ENCODE measurements around the gene CDC42EP3.

The CDC42EP3 gene

GRCh38 chr2:37671009-37671815, at the start of gene CDC42EP3:
Gene CDC42EP3, minus strand, starts transcription at chr2:37671642. Its CDS starts 25,055 bp downstream, at chr2:37646587.
- Mint-ChIP-seq H3K27ac (ENCODE audit: low read depth) (peak within 1 kb of the TSS; percentile 96), H3K9me3 (no peaks in the 10 kb centered on the region), H3K4me3 (peak within 1 kb of the TSS; percentile 88), H3K36me3 (ENCODE audit: insufficient read depth) (peaks cover 10% of the 10 kb centered on the region), H3K27me3 (no peaks in the 10 kb centered on the region), H3K4me1 (peaks cover 61% of the 10 kb centered on the region)
- DNase-seq (ENCODE audit: low spot score in 2 of 2) (peak; percentile 28 to 38), ATAC-seq (replicated peaks; ENCODE audit: extremely low read depth, poor library complexity, severe bottlenecking) (peak; percentile 76)

DNA sequence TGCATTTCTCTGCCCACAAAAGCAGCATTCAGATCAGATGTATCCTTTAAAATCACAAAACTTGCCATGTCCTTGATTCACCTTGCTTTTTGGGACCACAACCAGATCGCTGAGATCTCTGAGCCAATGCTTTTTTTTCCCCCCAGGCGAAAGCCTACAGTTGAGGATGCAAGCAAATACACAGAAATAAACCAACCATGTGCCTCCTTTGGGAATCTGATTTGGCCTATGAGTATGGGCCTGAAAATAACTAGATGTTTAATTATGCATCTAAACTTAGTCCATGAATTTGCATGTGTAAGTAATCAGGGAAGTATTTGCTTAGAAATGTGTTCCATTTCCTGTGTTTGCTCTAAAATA, 49.7 kb upstream of the CDC42EP3 start:
- DNase-seq (ENCODE audit: low spot score in 2 of 2) = no peak
- H3K9me3 Mint-ChIP-seq = no peaks in the 10 kb centered on the region

DNA sequence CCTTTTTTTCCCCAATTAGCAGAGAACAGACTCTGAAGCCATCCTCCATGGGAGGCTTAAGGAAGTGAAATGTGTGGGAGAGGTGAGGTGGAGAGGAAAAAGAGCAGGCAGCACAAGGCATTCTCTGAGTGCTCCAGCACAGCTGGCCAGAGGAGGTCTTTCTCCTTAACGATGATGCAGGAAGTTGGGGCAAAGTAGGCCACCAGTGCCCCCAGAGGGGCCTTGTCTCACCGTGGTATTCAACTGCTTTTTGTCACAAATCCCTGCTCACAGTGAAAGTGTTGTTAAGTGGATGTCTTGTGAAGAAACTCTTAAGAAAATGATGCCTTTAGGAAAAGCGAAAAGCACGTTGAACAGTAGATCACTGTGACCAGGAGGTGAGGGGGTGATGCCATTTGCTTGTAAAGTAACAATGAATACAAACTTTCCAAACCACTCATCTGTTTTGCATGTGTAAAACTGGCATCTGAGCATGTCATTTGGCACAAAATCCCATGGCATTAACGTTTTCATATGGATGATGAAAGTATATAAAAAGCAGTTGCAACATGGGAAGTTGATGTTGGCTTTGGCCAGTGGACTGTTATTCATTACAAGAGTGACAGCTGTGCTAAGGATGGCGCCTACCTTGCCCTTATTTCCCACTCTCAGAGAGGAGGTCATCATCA, 49.2 kb upstream of the CDC42EP3 start:
- ATAC-seq (replicated peaks; ENCODE audit: extremely low read depth, poor library complexity, severe bottlenecking) (no peak), DNase-seq (ENCODE audit: low spot score in 2 of 2) (no peak)
- Mint-ChIP-seq H3K4me3 (no peak overlapping the region), H3K4me1 (peaks cover 5% of the 10 kb centered on the region), H3K9me3 (no peaks in the 10 kb centered on the region), H3K36me3 (ENCODE audit: insufficient read depth) (no peaks in the 10 kb centered on the region), H3K27me3 (no peaks in the 10 kb centered on the region), H3K27ac (ENCODE audit: low read depth) (no peak overlapping the region)

More for the DNA sequence above, 49.7 kb upstream of the CDC42EP3 start:
- no peak for ATAC-seq (replicated peaks; ENCODE audit: extremely low read depth, poor library complexity, severe bottlenecking)
- Mint-ChIP-seq H3K4me1 (peaks cover 5% of the 10 kb centered on the region), H3K27ac (ENCODE audit: low read depth) (no peak overlapping the region), H3K4me3 (no peak overlapping the region), H3K27me3 (no peaks in the 10 kb centered on the region), H3K36me3 (ENCODE audit: insufficient read depth) (no peaks in the 10 kb centered on the region)

- DNase-seq (ENCODE audit: low spot score in 2 of 2) (no peak), ATAC-seq (replicated peaks; ENCODE audit: extremely low read depth, poor library complexity, severe bottlenecking) (no peak)
- H3K9me3 Mint-ChIP-seq = no peaks in the 10 kb centered on the region
- H3K27ac Mint-ChIP-seq (ENCODE audit: low read depth) = no peak overlapping the region
- no peaks in the 10 kb centered on the region for H3K27me3 Mint-ChIP-seq
- H3K36me3 Mint-ChIP-seq (ENCODE audit: insufficient read depth) = no peaks in the 10 kb centered on the region
- H3K4me1 Mint-ChIP-seq = peaks cover 5% of the 10 kb centered on the region
- no peak overlapping the region for H3K4me3 Mint-ChIP-seq
These were observed 47.2 kb upstream of the CDC42EP3 start for GRCh38 chr2:37718515-37719161.

DNA sequence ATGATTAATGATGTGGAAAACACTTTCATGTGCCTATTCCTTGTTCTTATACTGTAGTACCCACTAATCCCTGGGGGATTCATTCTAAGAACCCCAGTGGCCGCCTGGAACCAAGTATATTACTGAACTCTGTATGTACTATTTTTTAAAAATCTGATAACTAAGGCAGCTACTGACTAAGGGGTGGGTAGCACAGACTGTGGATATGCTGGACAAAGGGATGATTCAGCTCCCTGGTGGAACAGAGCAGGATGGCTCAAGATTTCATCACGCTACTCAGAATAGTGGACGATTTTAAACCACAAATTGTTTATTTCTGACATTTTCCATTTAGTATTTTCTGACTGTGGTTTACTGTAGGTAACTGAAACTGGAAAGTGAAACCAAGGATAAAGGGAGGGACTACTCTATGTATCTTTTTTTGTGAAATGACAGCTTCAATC, 41.8 kb upstream of the CDC42EP3 start:
- ATAC-seq (replicated peaks; ENCODE audit: extremely low read depth, poor library complexity, severe bottlenecking) = no peak
- no peaks in the 10 kb centered on the region for H3K9me3 Mint-ChIP-seq
- no peaks in the 10 kb centered on the region for H3K36me3 Mint-ChIP-seq (ENCODE audit: insufficient read depth)
- no peaks in the 10 kb centered on the region for H3K27me3 Mint-ChIP-seq
- no peak for DNase-seq (ENCODE audit: low spot score in 2 of 2)
- H3K4me1 Mint-ChIP-seq = peaks cover 27% of the 10 kb centered on the region
- no peak overlapping the region for H3K4me3 Mint-ChIP-seq
- H3K27ac Mint-ChIP-seq (ENCODE audit: low read depth) = peak overlapping the region; percentile 16

DNA sequence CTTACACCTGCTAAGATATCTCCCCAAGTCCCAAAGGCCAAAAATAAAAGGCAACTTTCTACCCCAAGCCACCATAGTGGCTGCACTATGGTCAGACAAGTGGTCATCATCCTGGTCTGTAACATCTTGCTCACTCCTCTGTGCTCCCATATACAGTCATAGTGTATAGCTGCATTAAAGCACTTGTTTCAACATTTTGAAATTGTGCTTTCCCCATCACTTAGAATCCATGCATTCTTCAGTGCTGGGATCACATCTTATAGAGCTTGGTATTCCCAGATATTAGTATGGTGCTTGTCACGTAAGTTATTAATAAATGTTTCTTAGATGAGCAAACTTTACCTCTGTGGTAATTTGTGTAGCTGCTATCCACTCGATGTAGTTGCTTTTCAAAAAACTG, 40.4 kb upstream of the CDC42EP3 start:
- Mint-ChIP-seq H3K9me3 (no peaks in the 10 kb centered on the region), H3K36me3 (ENCODE audit: insufficient read depth) (peaks cover 1% of the 10 kb centered on the region), H3K4me3 (peak overlapping the region; percentile 40), H3K27me3 (no peaks in the 10 kb centered on the region), H3K4me1 (peaks cover 29% of the 10 kb centered on the region), H3K27ac (ENCODE audit: low read depth) (no peak overlapping the region)
- DNase-seq (ENCODE audit: low spot score in 2 of 2) (no peak), ATAC-seq (replicated peaks; ENCODE audit: extremely low read depth, poor library complexity, severe bottlenecking) (no peak)

- no peaks in the 10 kb centered on the region for H3K27me3 Mint-ChIP-seq
- H3K36me3 Mint-ChIP-seq (ENCODE audit: insufficient read depth) = peaks cover 1% of the 10 kb centered on the region
- peaks cover 34% of the 10 kb centered on the region for H3K4me1 Mint-ChIP-seq
- DNase-seq (ENCODE audit: low spot score in 2 of 2) (peak in 1 of 2 donors; percentile 21), ATAC-seq (replicated peaks; ENCODE audit: extremely low read depth, poor library complexity, severe bottlenecking) (peak; percentile 96)
- H3K27ac Mint-ChIP-seq (ENCODE audit: low read depth) = peak overlapping the region; percentile 88
- peak overlapping the region; percentile 40 for H3K4me3 Mint-ChIP-seq
- no peaks in the 10 kb centered on the region for H3K9me3 Mint-ChIP-seq
These were observed 39.9 kb upstream of the CDC42EP3 start for GRCh38 chr2:37711308-37711731.

DNA sequence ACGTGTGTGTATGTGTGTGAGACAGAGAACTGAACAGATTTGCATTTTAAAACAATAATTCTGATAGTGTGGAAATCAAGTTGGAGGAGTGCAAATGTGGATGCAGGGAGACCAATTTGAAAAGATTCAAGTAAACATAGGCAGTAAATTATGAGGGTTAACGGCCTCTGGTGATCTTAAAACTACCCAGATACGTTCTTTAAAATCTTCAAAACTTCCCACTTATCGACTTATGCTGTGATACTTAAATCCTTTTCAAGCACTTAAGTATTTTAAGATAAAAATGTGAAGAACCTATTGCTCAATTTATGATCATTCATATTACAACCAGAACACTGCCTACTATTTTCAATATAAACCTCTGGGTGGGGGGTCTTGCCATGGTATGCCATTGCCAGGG, 37.7 kb upstream of the CDC42EP3 start:
- no peak for ATAC-seq (replicated peaks; ENCODE audit: extremely low read depth, poor library complexity, severe bottlenecking)
- Mint-ChIP-seq H3K27me3 (no peaks in the 10 kb centered on the region), H3K4me3 (no peak overlapping the region), H3K27ac (ENCODE audit: low read depth) (no peak overlapping the region), H3K4me1 (peaks cover 38% of the 10 kb centered on the region), H3K36me3 (ENCODE audit: insufficient read depth) (peaks cover 1% of the 10 kb centered on the region), H3K9me3 (no peaks in the 10 kb centered on the region)
- no peak for DNase-seq (ENCODE audit: low spot score in 2 of 2)

GRCh38 chr2:37708146-37708545, 36.7 kb upstream of the CDC42EP3 start:
- ATAC-seq (replicated peaks; ENCODE audit: extremely low read depth, poor library complexity, severe bottlenecking) (no peak), DNase-seq (ENCODE audit: low spot score in 2 of 2) (no peak)
- H3K27me3 Mint-ChIP-seq = no peaks in the 10 kb centered on the region
- H3K4me1 Mint-ChIP-seq = peaks cover 33% of the 10 kb centered on the region
- H3K4me3 Mint-ChIP-seq = no peak overlapping the region
- peaks cover 1% of the 10 kb centered on the region for H3K36me3 Mint-ChIP-seq (ENCODE audit: insufficient read depth)
- no peak overlapping the region for H3K27ac Mint-ChIP-seq (ENCODE audit: low read depth)
- H3K9me3 Mint-ChIP-seq = no peaks in the 10 kb centered on the region

DNA sequence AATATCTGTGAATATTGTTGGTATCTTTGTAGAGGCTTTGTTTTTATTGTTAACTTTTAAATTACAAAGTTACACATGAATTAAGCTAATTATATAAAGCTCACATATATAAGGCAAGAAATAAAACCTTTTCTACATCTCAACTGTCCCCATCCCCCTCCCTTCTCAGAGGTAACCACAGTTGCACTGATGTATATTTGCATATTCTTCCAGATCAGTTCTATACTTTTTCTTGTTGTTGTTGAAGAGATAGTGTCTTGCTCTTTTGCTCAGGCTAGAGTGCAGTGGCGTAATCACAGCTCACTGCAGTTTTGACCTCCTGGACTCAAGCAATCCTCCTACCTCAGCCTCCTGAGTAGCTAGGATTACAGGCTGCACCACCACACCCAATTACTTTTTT, 36.0 kb upstream of the CDC42EP3 start:
- no peaks in the 10 kb centered on the region for H3K9me3 Mint-ChIP-seq
- peaks cover 1% of the 10 kb centered on the region for H3K36me3 Mint-ChIP-seq (ENCODE audit: insufficient read depth)
- H3K4me1 Mint-ChIP-seq = peaks cover 32% of the 10 kb centered on the region
- H3K27me3 Mint-ChIP-seq = no peaks in the 10 kb centered on the region
- no peak overlapping the region for H3K27ac Mint-ChIP-seq (ENCODE audit: low read depth)
- H3K4me3 Mint-ChIP-seq = no peak overlapping the region
- ATAC-seq (replicated peaks; ENCODE audit: extremely low read depth, poor library complexity, severe bottlenecking) = no peak
- DNase-seq (ENCODE audit: low spot score in 2 of 2) = no peak

DNA sequence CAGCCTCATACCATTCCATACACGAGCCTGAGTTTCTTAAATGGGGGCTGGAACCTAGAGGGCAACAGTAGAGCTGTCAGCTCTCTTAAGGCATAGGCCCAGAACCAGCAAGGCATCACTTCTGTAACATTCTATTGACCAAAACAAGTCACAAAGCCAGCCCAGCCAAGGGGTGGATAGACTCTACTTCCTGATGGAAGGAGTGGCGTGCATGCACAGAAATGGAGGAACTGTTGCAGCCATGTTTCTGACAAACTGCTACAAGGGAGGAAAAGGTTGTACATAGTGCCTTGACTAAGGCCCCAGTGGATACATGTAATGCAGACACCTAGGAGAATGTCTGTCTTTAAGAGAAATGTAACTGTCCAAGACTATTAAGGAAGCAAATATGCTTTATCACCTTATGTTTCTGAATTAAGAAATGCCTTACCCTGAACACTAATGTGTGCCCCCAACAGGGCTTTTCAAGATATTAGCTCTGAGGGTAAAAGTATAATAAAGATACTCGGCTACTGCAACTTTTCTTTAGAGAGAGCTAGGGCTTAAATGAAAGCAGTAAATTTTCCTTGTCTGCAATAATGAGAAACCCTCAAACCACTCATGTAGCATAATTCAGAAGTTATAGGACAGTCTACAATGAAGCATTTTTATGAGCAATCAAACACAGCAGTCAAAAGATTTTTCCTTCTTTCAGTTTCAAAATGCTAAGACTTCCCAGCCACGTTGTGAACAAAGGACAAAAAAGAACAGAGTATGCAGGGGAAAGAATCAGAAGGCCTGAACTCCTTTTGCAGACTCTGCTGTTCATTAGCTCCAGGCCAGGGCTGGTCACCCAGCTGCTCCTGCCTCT, 35.1 kb upstream of the CDC42EP3 start:
- Mint-ChIP-seq H3K36me3 (ENCODE audit: insufficient read depth) (peaks cover 1% of the 10 kb centered on the region), H3K9me3 (no peaks in the 10 kb centered on the region), H3K27ac (ENCODE audit: low read depth) (no peak overlapping the region), H3K4me3 (no peak overlapping the region), H3K27me3 (no peaks in the 10 kb centered on the region), H3K4me1 (peaks cover 26% of the 10 kb centered on the region)
- ATAC-seq (replicated peaks; ENCODE audit: extremely low read depth, poor library complexity, severe bottlenecking) (no peak), DNase-seq (ENCODE audit: low spot score in 2 of 2) (no peak)

GRCh38 chr2:37705191-37705590, 33.7 kb upstream of the CDC42EP3 start:
- ATAC-seq (replicated peaks; ENCODE audit: extremely low read depth, poor library complexity, severe bottlenecking) (no peak), DNase-seq (ENCODE audit: low spot score in 2 of 2) (no peak)
- peaks cover 13% of the 10 kb centered on the region for H3K4me1 Mint-ChIP-seq
- no peak overlapping the region for H3K4me3 Mint-ChIP-seq
- H3K9me3 Mint-ChIP-seq = no peaks in the 10 kb centered on the region
- H3K36me3 Mint-ChIP-seq (ENCODE audit: insufficient read depth) = peaks cover 1% of the 10 kb centered on the region
- H3K27me3 Mint-ChIP-seq = no peaks in the 10 kb centered on the region
- no peak overlapping the region for H3K27ac Mint-ChIP-seq (ENCODE audit: low read depth)
